Mucosa of rectum (tissue), 2 donors: ENCODE results near the gene ANO1.

Experiments
- H3K27ac ChIP-seq, 2 donors: one replicate each; pipeline ENCODE4 v1.7.0; 2013; ENCODE audit warnings: inconsistent platforms in 2 of 2, low read depth in 2 of 2, low read length in 2 of 2
- H3K27me3 ChIP-seq, 2 donors: one replicate each; pipeline ENCODE4 v1.7.0; 2013; ENCODE audit warnings: low read length in 2 of 2; ENCODE audit not compliant: control insufficient read depth in 2 of 2, insufficient read depth in 2 of 2
- H3K36me3 ChIP-seq, 2 donors: one replicate each; pipeline ENCODE4 v1.7.0; 2013; ENCODE audit warnings: low read length in 2 of 2; ENCODE audit not compliant: control insufficient read depth in 2 of 2, insufficient read depth in 2 of 2
- H3K4me1 ChIP-seq, 2 donors: one replicate each; pipeline ENCODE4 v1.7.0; 2013; ENCODE audit warnings: low read length in 2 of 2, mild to moderate bottlenecking in 1 of 2; ENCODE audit not compliant: control insufficient read depth in 2 of 2, insufficient read depth in 2 of 2
- H3K4me3 ChIP-seq, 2 donors: one replicate each; pipeline ENCODE4 v1.7.0; 2013; ENCODE audit warnings: low read length in 2 of 2
- H3K9ac ChIP-seq, 2 donors: one replicate each; pipeline ENCODE4 v1.7.0; 2013; ENCODE audit warnings: low read length in 2 of 2, low read depth in 1 of 2, mild to moderate bottlenecking in 1 of 2
- H3K9me3 ChIP-seq, 2 donors: one replicate each; pipeline ENCODE4 v1.7.0; 2013; ENCODE audit warnings: low read length in 2 of 2; ENCODE audit not compliant: control insufficient read depth in 2 of 2
- donor health status: healthy.
- donor health status: Normal muscosa, but diverticular disease.

Gene ANO1

GRCh38 chr11:70078095-70078780 is at the start of gene ANO1:
ANO1 (plus strand) TSS chr11:70078317; CDS start chr11:70078607, 290 bp downstream.
- Histone ChIP-seq H3K4me3 (no peak within 1 kb of the TSS), H3K9ac (no peak within 1 kb of the TSS), H3K36me3 (no peaks in the 10 kb centered on the region), H3K4me1 (peaks cover 0 to 2% of the 10 kb centered on the region in 2 donors), H3K27me3 (peaks cover 9 to 12% of the 10 kb centered on the region in 2 donors), H3K27ac (no peak within 1 kb of the TSS), H3K9me3 (no peaks in the 10 kb centered on the region)

GRCh38 chr11:70029115-70029860 is 48.8 kb upstream of the ANO1 start:
- Histone ChIP-seq H3K27ac (no peak overlapping the region), H3K9me3 (no peaks in the 10 kb centered on the region), H3K4me3 (no peak overlapping the region), H3K4me1 (no peaks in the 10 kb centered on the region), H3K36me3 (no peaks in the 10 kb centered on the region), H3K9ac (no peak overlapping the region), H3K27me3 (no peaks in the 10 kb centered on the region)

DNA sequence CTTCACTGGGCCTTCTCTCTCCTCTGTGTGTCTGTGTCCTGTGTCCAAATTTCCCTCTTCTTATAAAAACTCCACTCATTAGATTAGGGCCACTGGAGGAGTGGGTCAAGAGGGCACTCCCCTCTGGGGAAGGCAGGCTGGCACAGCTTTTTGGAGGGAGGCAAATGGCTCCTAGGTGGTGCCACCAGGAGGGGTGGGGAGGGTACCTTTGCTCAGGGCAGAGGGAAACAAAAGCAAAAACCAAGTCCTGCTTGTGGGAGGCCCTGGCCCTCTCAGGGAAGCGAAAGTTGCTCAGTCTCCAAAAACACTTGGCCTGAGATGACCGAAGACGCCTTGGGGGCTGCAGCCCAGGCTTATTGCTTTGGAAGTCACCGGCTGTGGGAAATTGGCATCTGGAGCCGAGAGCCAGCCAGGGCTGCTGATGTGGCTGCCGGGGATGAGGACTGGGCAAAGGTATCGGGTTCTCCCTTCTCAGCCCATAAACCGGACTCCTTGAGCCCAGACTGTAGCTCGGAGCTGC is 48.2 kb upstream of the ANO1 start:
- Histone ChIP-seq H3K27ac (no peak overlapping the region), H3K9ac (no peak overlapping the region), H3K9me3 (no peaks in the 10 kb centered on the region), H3K27me3 (no peaks in the 10 kb centered on the region), H3K4me1 (no peaks in the 10 kb centered on the region), H3K4me3 (no peak overlapping the region), H3K36me3 (no peaks in the 10 kb centered on the region)

DNA sequence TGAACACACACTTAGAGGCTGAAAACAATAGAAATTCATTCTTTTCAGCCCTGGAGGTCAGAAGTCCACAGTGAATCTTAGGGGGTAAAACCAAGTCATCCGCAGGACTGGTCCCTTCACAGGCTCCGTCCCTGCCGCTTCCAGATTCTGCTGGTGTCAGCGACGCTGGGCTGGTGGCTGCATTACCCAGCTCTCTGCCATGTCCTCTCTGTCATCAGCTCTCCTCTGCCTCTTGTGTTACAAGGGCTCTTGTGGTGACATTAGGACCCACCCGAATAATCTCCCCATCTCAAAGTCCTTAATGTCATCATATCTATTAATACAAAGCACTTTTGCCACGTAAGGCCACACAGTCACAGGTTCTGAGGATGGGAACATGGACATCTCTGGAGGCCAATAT is 47.7 kb upstream of the ANO1 start:
- no peaks in the 10 kb centered on the region for H3K36me3 ChIP-seq
- H3K27ac ChIP-seq: no peak overlapping the region
- no peak overlapping the region for H3K4me3 ChIP-seq
- H3K9ac ChIP-seq: no peak overlapping the region
- H3K9me3 ChIP-seq: no peaks in the 10 kb centered on the region
- no peaks in the 10 kb centered on the region for H3K27me3 ChIP-seq
- no peaks in the 10 kb centered on the region for H3K4me1 ChIP-seq

DNA sequence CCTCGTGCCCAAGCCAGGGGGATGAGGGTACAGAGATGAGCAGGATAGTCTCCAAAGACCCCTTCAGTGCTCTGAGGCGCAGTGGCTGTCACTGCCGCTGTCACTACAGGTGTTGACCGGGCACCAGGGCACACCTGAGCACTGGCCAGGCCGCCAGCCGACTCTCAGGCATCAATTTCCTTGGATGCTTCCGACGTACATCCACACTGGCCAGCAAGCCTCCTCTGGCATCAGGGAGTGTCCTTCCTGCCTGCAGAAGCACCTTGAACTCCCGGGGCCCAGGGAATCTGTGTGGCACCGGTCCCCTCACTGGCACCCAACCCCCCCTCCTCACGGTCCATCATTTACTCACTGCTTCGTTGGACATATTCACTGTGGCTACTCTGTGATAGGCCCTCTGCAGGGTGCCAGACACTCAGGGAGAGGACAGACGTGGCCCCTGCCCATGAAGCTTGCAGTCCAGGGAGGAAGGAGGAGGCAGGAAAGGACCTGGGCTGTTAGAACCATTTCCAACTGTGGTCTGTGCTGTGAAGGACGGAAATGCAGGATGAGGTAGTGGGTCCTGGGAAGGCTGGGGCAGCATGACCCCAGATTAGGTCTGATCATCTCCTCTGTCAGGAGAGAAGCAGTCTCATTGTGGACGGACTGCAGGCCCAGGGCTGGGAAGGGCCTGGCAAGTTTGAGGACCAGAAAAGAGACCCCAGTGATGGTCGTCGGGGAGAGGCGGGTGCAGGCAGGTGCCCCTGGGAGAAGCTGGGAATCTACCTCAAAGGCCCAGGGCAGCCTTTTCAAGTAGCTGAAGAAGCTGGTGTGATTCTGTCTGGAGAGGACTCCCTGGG is 46.3 kb upstream of the ANO1 start:
- no peak overlapping the region for H3K9ac ChIP-seq
- H3K27me3 ChIP-seq: no peaks in the 10 kb centered on the region
- H3K4me1 ChIP-seq: no peaks in the 10 kb centered on the region
- H3K4me3 ChIP-seq: no peak overlapping the region
- H3K9me3 ChIP-seq: no peaks in the 10 kb centered on the region
- no peak overlapping the region for H3K27ac ChIP-seq
- H3K36me3 ChIP-seq: no peaks in the 10 kb centered on the region

GRCh38 chr11:70032470-70032795 is 45.7 kb upstream of the ANO1 start:
- Histone ChIP-seq H3K4me3 (no peak overlapping the region), H3K4me1 (no peaks in the 10 kb centered on the region), H3K36me3 (no peaks in the 10 kb centered on the region), H3K27me3 (no peaks in the 10 kb centered on the region), H3K27ac (no peak overlapping the region), H3K9me3 (no peaks in the 10 kb centered on the region), H3K9ac (no peak overlapping the region)

DNA sequence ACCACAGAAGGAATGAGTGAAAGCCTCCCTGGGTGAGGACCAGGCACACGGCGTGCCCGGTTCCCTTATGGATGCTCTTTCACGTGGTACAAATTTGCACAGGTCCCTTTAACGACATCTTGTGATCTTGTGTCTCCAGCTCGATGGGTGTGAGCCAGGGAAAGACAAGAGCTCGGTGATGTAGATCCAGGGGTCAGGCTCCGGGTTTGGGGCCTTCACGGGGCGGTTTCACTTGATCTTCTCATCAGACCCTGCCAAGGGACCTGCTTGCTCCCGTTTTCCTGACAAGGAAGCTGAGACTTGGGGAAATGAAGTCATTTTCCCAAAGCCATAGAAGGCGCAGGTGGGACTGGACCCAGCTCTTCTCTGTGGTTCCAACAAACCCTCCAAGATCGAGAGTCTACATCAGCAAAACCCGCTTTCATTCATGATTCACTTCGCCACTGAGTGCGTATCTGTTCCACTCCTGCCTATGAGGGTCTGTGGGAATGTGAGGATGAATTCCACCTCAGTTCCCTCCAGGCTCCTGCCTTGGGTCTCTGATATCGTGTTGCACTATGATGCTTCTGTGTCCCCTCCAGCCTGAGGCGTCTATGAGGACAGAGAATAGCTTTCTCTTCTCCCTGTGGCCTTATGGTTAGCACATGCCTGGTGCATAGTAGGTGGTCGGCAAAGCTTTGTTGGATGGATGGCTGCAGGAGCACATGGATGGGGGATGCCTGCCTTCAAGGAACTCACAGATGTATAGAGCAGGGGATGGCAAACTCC is 45.0 kb upstream of the ANO1 start:
- Histone ChIP-seq H3K4me1 (no peaks in the 10 kb centered on the region), H3K4me3 (no peak overlapping the region), H3K36me3 (no peaks in the 10 kb centered on the region), H3K9me3 (no peaks in the 10 kb centered on the region), H3K27me3 (no peaks in the 10 kb centered on the region), H3K27ac (no peak overlapping the region), H3K9ac (no peak overlapping the region)

- no peak overlapping the region for H3K27ac ChIP-seq
- no peak overlapping the region for H3K9ac ChIP-seq
- no peaks in the 10 kb centered on the region for H3K9me3 ChIP-seq
- no peak overlapping the region for H3K4me3 ChIP-seq
- no peaks in the 10 kb centered on the region for H3K4me1 ChIP-seq
- no peaks in the 10 kb centered on the region for H3K27me3 ChIP-seq
- no peaks in the 10 kb centered on the region for H3K36me3 ChIP-seq
Observed at GRCh38 chr11:70033711-70034070, 44.4 kb upstream of the ANO1 start.

DNA sequence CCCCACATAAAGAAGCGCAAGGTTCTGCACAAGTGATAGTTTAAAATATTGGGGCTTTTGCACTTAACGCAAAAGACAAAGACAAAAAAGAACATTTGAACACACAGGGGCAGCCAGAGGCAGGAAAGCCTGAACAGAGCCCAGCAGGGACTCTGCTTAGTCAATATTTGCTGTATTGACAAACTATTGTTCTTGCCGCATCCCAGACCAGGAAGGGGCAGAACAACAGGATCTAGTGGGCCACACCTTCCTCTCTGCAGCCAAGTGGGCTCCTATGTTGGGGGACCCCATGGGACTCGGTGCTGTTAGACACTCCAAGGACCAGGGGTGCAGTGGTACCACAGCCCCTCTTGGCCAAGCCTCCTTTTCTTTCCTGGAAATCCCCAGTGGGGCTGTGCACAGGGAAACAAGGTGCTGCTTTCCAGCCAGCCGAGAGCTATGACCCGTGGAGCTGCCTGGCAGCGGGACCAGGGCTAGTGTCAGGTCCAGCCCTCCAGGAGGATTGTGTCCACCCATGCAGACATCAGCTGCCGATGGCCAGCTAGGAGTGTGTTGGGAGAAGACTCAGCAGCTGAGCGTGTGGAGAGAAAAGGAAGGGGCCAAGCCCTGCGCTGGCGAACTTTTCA is 43.3 kb upstream of the ANO1 start:
- no peak overlapping the region for H3K27ac ChIP-seq
- no peaks in the 10 kb centered on the region for H3K4me1 ChIP-seq
- H3K27me3 ChIP-seq: no peaks in the 10 kb centered on the region
- no peak overlapping the region for H3K4me3 ChIP-seq
- no peaks in the 10 kb centered on the region for H3K36me3 ChIP-seq
- no peak overlapping the region for H3K9ac ChIP-seq
- no peaks in the 10 kb centered on the region for H3K9me3 ChIP-seq
